ENCODE results near the gene TWIST1. TPM values are rescaled to one million over a fixed set of nuclear protein-coding genes. Genes with fewer than 3 reads are reported as not detected.

Gene TWIST1
- total RNA-seq (2022; extraction: Qiagen RNA extraction; ENCODE audit: low read depth) = 1.6 to 3.9 TPM (median 3.0 TPM) in 5 replicates

GRCh38 chr7:19117091-19117869 is at the start of gene TWIST1:
TWIST1 (minus strand) TSS chr7:19117636; CDS start chr7:19117321, 315 bp downstream.

GRCh38 chr7:19144661-19145433 is 27.4 kb upstream of the TWIST1 start, which contains the start of gene FERD3L:
FERD3L (minus strand) TSS chr7:19145421; CDS start chr7:19145362, 59 bp downstream.

Other genes with a start within 250 kb of the TWIST1 start
- gene FERD3L, start 27.8 kb upstream of the TWIST1 start, total RNA-seq (2022; extraction: Qiagen RNA extraction; ENCODE audit: low read depth) = not detected in 5 replicates